GM21619 (cell line): ENCODE results near the gene DUSP10.
A peak's percentile ranks its signal among the peaks of the same experiment; 100 is the strongest.

ENCODE experiments used
- ATAC-seq: cut with Tn5 transposase; IDR thresholded peaks from one replicate; pipeline ENCODE4 v1.9.1; 2021; ENCODE audit not compliant: unreplicated experiment

DUSP10 gene

DNA sequence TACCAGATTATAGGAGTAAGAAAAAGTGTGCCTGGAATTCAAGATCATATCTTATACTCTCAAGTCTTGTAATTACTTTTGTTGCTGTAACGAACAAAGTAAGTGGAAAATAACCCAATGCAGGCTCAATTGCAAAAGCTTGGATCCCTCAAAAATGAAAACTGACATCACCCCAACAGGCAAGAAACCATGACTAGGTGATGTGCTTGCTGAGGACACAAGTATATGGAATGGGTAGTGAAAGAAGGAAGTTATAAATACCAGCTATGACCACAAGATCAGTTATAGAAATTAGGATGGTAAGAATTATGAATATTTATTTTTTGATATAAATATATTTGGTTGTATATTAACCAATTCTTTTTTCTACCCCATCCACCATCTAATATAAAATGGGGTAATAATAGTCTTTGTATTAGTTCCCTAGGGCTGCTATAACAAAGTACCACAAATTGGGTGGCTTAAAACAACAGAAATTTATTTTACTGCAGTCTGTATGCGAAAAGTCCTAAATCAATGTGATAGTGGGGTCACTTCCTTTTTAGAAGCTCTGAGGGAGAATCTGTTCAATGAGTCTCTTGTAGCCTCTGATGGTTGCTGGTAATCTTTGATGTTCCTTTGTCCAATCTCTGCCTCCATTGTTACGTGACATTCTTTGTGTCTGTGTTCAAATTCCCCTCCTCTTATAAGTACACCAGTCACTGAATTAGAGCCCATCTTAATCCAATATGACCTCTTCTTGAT lies 45.0 kb downstream of the DUSP10 start:
- ATAC-seq, result no peak

DNA sequence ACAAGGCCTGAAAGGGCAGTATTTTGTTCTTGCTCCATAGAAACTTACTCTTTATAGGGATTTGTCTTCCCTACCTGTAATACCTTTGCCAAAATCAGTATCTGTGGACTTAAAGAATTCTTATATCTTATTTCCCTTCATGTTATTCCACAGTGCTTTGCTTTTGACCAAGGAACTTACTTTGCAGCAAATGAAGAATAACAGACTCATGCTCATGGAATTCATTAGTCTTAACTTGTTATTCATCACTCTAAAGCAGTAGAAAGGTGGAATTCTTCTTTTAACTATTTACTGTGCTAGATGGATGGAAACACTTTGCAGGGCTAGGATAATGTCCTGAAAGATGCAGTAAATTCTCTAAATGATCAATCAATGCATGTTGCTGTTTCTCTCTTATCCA lies 45.9 kb downstream of the DUSP10 start:
- ATAC-seq, result no peak

DNA sequence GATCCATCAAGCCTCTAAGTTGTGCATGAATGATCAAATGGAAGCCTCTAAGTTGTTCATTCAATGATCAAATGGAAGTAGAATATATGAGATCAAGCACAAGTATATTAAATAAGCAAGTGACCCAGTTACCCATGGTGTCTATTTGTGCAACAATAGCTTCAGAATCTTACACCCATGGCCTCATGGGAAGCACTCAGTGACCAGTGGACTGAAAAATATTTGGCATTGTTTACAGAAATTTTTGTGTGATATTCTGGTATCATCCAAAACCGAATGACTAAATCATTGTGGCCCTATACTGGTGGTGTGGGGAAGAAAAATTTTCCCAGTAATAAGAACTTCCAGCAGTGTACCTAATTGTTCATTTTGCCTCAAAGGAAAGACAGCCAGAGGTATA lies 46.6 kb downstream of the DUSP10 start:
- no peak for ATAC-seq

DNA sequence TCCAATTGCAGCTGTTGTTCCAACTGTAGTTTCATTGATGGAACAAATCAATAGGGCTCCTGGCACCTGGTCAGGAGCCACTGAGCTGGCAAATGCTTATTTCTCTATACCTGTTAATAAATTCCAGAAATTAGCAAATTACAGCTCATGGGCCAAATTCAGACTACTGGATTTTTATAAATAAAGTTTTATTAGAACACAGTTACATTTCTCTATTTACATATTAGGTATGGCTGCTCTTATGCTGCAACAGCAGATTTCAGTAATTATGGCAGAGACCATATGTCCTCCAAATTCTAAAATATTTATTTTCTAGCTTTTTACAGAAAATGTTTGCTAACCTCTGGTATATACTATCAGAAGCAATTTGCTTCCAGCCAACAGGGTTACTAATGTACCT lies 47.8 kb downstream of the DUSP10 start:
- ATAC-seq, result no peak

DNA sequence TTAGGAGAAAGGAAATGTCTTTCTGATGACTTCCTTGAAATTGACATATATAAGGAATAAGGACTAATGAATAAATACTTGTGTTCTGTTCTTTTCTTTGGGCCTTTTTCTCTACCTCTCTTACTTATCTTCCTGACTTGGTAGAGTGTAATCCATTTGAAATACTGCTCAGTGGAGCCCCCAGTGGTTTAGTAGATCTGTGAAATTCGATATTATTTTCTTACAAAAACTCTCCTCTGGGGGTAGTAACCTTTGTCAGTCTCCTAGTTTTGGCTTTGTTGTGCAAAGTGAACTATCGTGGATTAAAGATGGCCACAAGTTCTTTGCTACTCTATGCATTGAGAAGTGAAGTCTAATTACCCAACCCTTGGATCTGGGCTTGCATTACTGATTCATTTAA lies 48.8 kb downstream of the DUSP10 start:
- ATAC-seq, result no peak

DNA sequence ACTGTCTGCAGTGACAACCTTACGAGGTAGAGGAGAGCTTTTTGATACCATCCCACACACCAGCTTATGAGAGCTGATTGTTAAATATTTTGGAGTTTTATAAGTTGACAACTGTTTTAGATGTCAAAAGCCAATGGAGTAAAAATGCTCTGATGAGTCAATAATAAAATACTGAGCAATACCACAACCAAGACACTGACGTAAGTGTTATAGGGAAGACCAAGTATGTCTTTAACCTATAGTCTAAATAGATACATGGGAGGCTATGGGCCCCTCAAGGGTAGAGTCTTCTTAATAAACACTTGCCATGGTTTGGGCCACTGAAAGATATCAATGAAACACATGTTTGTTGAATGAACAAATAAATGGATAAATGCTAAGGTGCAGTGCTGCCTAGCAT lies 49.2 kb downstream of the DUSP10 start:
- no peak for ATAC-seq

DNA sequence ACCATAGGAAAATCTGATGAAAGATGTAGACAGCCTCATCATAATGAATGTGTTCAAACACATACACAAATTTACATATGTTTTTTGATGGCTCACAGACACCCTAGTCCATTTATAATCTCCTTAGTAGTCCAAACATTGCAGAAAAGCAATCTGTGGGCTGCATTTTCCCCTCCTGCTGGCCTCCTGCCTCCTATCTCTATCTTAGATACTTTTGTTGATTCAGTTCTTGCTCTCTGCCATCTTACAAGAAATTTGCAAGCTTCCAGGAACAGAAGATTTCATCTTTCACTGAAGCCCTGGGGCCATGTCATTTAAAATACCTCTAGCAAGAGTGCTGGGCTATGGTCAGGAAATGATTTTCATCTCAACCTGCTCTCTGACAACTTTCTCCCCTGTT lies 50.6 kb downstream of the DUSP10 start:
- no peak for ATAC-seq

DNA sequence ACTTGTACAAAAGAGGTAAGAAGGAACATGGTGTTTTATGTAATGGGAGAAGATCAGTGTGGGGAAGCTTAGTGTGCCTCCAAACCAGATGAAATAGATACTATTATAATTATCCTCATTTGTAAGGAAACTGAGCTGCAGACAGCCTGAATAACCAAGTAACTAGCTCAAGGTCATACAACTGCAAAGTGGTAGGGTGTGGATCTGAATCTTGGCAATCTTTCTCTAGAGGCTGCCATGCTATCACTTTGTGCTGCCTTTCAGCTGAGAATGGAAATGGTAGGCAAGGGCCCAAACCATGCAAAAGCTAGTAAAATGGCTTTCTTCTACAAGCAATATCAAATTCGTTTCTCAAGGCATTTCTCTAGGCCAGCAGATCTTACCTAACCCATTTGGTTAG lies 51.0 kb downstream of the DUSP10 start:
- no peak for ATAC-seq

DNA sequence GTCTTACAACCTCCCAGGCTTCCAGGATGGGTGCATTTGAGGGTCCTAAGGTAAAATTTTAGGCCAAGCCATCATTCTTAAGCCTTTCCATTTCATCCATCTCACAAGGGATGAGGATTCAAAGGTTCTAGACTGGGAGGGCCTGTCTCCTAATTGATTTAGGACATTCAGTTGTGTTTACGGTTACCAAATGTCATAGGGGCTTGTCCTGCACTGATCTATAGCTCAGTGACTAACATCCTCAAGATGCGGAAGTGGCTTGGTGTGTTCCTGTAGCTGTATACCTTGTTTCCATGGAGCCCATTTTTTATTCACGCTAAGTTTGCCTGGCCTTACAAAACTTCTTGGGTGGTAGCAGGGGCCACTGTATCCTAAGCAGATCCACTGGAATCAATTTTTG lies 52.8 kb downstream of the DUSP10 start:
- ATAC-seq, result no peak

DNA sequence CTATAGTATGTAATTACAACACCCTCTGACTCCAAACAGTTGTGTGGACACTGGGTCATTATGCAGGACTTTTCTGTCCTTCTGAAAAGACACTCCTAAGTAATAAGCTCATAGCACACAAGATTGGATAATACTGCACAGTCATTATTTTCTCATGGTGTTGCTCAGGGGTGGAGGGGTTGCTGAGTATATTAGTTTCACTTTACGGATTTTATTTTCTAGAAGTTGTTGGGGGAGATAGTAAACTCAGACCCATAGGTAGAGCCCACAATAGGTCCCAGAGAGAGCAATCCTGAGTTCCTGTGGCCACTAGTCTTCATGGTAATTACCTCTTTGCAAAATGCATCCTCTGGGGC lies 53.4 kb downstream of the DUSP10 start:
- no peak for ATAC-seq

DNA sequence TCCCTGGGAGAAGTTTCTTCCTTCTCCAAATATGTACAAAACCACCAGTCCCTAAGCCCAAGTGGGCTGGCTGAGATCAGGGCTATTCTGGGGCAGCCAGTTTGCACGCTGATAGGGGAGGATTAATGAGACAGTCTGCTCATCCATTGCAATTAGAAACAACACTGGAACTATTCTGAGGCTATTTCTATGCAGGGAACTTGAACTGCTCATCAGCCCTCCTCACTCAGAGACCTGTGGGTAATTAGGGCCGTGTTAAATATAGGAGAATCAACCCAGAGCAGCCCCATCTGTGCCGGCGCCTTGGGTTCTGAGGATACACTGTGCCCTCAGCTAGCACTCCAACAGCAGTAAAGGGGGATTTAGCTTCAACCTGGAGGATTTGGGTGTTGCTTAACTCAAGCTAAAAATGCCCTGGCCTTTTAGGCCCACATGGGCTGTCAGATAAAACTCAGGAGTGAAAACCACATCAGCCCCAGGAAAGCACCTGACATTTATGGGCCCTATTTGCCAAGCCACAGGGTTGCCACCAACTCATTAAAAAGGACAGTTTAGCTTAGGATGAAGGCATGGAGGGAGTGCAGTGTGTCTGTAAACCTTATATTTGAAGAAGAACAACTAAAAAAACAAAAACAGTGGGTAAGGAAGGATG lies 53.9 kb downstream of the DUSP10 start:
- no peak for ATAC-seq

DNA sequence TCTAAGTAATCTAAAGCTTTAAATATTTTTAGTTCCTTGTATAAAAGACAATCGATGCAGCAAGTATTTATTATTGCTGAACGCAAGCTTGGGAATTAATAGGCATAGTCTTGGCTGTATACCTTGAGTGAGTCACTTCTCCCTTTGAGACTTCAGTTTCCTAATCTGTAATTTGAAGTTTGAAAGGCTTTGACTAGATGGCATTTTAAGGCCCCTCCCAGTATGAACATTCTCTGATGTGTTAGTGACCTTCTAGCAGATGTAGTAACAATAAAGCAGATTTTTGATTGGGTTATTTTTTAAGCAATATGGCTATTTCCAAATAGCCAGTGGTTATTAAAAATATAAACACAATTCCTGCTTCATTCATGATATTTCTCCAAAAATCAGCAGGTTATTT lies 58.2 kb downstream of the DUSP10 start:
- no peak for ATAC-seq

DNA sequence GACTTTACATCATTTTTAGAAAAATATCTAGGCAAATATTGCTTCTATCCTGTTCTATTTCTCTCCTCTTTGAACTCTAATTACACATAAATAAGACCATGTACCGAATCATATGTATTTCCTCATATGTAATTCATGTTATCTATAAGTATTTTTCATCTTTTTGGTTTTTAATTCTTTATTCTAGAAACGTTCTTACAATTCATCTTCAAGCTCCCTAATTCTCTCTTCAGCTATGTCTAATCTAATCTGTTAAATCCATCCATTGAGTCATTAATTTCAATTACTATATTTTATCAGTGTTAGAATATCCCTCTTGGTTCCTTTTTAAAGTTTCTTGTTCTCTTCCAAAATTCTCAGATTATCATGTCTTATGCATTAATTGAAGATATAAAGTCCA lies 61.8 kb downstream of the DUSP10 start:
- no peak for ATAC-seq

DNA sequence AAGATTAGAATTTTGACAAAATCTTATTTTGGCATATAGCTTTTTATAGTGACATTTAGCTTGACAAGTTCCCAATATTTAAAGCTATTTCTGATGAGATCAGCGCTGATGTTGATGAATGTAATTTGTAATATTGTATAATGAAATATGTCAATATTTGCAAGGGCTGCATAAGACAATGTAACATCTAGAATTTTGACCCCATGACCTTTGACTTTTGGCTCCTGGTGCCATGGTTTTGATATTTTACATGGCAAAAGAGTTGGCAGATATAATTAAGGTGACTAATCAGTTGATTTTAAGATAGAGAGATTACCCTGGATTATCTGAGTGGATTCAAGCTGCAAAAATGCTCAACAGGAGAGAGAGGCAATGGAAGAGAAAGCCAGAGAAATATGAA lies 63.9 kb downstream of the DUSP10 start:
- ATAC-seq, result no peak

DNA sequence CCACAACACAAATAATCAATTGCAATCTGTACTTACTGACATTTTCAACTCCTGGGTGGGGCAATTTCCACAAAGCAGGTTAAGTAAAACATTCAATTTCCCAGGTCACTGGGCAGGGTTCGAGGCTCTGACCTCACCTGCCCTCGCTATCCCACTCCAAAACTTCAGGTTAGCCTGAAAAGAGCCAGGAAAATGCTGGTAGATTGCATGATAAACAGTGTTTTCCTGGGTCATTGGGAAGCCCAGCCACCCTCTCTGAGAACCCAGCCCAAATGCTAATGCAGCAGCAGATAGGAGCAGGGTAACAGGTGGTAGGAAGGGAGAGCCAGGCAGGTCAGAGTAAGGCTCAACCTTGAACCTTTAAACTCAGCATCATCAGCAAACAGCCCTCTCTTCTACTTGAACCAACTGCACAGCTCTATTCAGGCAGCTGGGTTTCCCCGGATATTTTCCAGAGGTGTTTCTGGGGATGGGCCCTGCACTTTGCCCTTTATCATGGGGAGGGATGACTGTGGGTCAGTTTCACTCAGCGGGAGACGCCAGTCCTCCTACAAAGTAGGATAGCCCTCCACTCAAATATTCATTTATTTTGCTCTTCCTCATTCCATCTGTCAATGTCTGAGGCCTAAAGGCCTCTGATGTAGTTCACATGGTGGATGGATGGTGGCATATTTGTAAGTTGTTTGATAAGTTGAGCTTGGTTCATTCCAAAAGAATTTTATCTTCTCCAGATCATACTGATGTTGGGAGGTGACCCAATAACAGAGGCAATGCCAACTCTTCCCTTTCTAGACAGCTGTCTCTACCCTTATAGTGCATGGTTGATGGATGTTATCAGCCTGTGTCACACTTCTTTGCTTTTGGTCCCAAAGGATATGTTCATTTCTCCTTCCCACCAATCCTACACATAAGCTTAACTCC lies 65.7 kb downstream of the DUSP10 start:
- no peak for ATAC-seq

DNA sequence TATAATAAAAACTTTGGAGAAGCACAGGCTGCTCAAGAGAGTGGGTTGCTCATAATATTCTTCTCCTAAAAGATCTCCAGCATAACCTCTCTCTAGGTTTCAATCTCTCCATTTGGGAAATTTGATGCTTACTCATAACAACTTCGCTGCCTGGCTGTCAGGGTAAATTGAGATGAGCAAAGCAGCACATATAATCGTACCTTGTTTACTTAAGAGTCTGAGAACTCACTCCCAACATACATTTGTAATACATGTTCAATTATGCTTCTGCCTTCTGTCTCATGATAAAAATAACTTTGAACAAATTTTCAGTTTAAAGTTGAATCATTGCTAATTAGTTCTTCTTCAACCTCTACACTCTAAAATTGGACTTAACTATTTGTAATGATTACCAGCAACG lies 68.9 kb downstream of the DUSP10 start:
- ATAC-seq, result no peak

DNA sequence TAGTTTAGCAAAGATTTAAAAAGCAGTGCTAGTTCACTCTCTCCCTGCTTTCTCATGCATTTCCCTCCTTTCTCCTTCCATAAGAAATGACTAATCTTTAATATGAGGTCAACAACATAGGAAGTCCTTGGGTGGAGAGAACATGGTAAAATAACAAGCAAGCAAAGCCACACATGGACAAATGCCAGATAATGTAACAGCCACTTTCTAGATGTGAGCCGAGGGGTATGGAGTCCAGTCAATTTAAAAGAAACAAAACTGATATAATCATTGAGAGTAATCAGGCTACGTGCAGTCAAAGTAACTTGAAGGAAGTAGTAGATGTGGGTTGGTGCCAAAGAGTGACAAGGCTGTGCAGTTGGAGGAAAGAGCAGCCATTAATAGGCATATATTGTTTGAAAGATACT lies 69.6 kb downstream of the DUSP10 start:
- ATAC-seq, result no peak

DNA sequence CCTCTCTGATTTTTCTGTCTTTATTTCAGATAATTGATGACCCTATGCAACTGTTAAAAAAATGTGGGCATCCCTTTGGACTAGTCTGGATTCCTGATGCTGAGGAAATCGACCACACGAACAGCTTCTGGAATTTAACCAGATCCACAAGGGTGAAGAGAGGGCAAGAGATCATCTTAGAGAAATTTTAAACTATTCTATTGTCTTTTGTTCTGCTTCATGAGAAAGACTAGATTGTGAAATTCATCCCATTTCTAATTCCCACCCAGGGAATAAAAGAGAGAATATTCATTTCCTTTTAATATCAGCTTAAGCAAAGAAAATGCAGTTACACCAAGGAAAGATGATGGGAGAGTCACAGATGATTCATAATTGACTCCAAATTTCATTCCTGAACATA lies 71.8 kb downstream of the DUSP10 start:
- no peak for ATAC-seq

DNA sequence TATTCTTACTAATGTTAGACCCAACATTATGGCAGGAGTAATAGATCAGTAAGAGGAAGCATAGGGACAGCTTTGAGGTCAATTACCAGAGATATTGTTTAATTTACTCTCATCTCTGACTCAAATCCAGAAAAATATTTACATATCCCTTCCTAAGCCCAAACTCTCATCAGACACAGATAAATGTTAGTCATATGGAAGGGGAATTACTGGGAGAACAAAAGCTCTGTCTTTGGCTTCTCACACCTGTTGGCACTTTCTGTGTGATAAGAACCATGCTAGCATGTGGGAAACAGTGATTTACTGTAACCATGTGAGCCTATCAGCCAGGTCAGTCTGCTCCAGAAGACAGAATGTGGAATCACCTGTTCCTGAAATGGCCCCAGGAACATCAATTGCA lies 72.4 kb downstream of the DUSP10 start:
- ATAC-seq, result no peak

DNA sequence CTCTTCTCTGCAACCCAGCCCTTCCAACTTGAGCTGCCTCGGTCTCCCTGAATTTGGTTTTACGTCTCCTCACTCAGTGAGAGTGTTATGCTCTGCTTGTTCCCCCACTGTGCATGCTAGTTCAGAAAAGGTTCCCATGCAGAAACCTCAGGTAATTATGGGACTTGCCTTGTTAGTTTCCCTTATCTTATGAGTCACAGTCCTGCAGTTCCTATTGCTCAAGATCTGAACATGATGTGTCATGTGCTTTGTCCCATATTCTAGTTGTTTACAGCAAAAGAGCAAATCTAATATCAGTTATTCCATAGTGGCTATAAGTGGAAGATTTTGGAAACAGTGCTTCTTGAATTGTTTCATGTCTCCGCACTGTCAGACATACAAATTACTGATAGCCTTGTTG lies 74.4 kb downstream of the DUSP10 start:
- ATAC-seq, result peak; percentile 91

DNA sequence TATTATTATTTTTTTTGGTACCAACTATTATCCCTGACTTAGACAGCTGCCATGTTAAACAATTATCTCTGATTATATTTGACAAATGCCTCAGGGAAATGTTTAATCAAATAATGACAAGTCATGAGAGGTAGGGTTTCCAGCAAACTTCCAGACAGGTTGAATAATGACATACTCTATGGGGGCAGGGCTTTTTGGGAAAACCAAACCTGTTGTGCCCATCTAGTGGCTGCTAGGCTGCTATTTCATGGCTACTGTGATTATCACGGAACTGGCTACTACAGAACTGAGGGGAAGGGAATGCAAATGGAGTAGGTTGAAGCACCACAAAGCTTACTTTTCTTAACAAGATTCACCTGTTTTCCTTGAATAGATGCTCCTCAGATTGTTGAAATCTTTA lies 77.6 kb downstream of the DUSP10 start:
- ATAC-seq, result no peak

DNA sequence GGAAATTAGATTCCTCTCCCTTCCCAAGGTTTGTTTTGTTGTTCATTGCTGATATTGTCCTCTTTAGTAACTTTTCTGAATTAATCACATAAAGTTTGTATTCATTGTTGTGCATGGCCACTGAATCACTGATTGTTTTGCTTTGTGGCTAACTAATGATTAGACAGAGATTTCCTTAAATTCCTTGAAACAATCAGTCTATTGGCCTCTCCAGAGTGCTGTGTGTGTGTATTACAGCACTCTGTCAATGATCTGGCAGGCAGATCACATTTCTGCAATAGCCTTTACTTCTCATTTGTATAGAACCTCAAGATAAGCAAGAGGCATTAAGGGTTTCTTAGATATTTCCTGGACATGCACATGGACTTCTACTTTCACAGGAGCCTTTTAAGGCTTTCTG lies 78.6 kb downstream of the DUSP10 start:
- no peak for ATAC-seq
